Left ventricle myocardium inferior (tissue), 1 donor: ENCODE data around the gene HHAT. TPM values are rescaled to one million over a fixed set of nuclear protein-coding genes. Genes with fewer than 3 reads are reported as not detected.
A peak's percentile ranks its signal among the peaks of the same experiment; 100 is the strongest.

Source experiments
- DNase-seq: peaks from one replicate; pipeline ENCODE4 v3.0.0-alpha.2; 2020
- H3K27ac ChIP-seq: fragments of 200-600 bp; replicated peaks from 2 replicates; pipeline ENCODE4 v1.8.0; 2021
- H3K27me3 ChIP-seq: fragments of 200-600 bp; 2 replicates; pipeline ENCODE4 v1.8.0; 2021; ENCODE audit warnings: low read depth
- H3K36me3 ChIP-seq: fragments of 200-600 bp; 2 replicates; pipeline ENCODE4 v1.8.0; 2021
- H3K4me1 ChIP-seq: fragments of 200-600 bp; 2 replicates; pipeline ENCODE4 v1.8.0; 2021
- H3K4me3 ChIP-seq: fragments of 200-600 bp; 2 replicates; pipeline ENCODE4 v1.8.0; 2021; ENCODE audit warnings: mild to moderate bottlenecking, moderate library complexity
- H3K9me3 ChIP-seq: fragments of 200-600 bp; replicated peaks from 2 replicates; pipeline ENCODE4 v1.8.0; 2021
- CTCF ChIP-seq: fragments of 200-600 bp; IDR thresholded peaks from 2 replicates; pipeline ENCODE4 v1.8.0; 2021; ENCODE audit warnings: antibody characterized with exemption, mild to moderate bottlenecking, borderline replicate concordance
- intact Hi-C: fragments of 100-400 bp; cut with micrococcal nuclease; formaldehyde crosslinking; loops from one replicate; pipeline ENCODE4 v1.11.0; 2022
- total RNA-seq: library from RNA; stranded (reverse); fragmentation: NEBNext Ultra II Directional; extraction: Animal tissue kit (Norgen Biotek cat#: 25700); gene quantifications from one replicate; pipeline ENCODE4 v1.2.1, GENCODE V29; 2021
- donor health status: DM: no; HTN: yes; CAD: no; lungs with severe emphysema.

Gene HHAT
- total RNA-seq, 1 donor from 2014 or later: 2.1 TPM

- intact Hi-C loops: no loop called here
- Histone ChIP-seq H3K27ac (no peak overlapping the region), H3K9me3 (no peaks in the 10 kb centered on the region), H3K4me1 (peaks cover 15% of the 10 kb centered on the region), H3K27me3 (no peaks in the 10 kb centered on the region), H3K36me3 (no peaks in the 10 kb centered on the region), H3K4me3 (no peak overlapping the region)
- no peak for DNase-seq
- TF ChIP-seq CTCF: no peak
Measured at GRCh38 chr1:210504286-210504685, 175.6 kb downstream of the HHAT start.

GRCh38 chr1:210505601-210506496, 177.1 kb downstream of the HHAT start:
- TF ChIP-seq CTCF: no peak
- intact Hi-C loops: no loop called here
- Histone ChIP-seq H3K27ac (peak overlapping the region; percentile 43), H3K9me3 (no peaks in the 10 kb centered on the region), H3K27me3 (no peaks in the 10 kb centered on the region), H3K4me3 (no peak overlapping the region), H3K36me3 (no peaks in the 10 kb centered on the region), H3K4me1 (peaks cover 15% of the 10 kb centered on the region)
- DNase-seq: no peak

GRCh38 chr1:210506689-210507088, 178.0 kb downstream of the HHAT start:
- no peaks in the 10 kb centered on the region for H3K9me3 ChIP-seq
- no peak overlapping the region for H3K4me3 ChIP-seq
- no peak for DNase-seq
- H3K36me3 ChIP-seq: no peaks in the 10 kb centered on the region
- no peak overlapping the region for H3K27ac ChIP-seq
- no peak for TF ChIP-seq CTCF
- no peaks in the 10 kb centered on the region for H3K27me3 ChIP-seq
- intact Hi-C loops: no loop called here
- peaks cover 15% of the 10 kb centered on the region for H3K4me1 ChIP-seq

GRCh38 chr1:210516092-210516656, 187.5 kb downstream of the HHAT start:
- intact Hi-C loops: no loop called here
- DNase-seq: no peak
- no peaks in the 10 kb centered on the region for H3K9me3 ChIP-seq
- H3K36me3 ChIP-seq: no peaks in the 10 kb centered on the region
- no peaks in the 10 kb centered on the region for H3K27me3 ChIP-seq
- H3K27ac ChIP-seq: no peak overlapping the region
- no peak for TF ChIP-seq CTCF
- H3K4me3 ChIP-seq: no peak overlapping the region
- H3K4me1 ChIP-seq: no peaks in the 10 kb centered on the region

GRCh38 chr1:210516697-210517459, 188.2 kb downstream of the HHAT start:
- no peaks in the 10 kb centered on the region for H3K36me3 ChIP-seq
- no peaks in the 10 kb centered on the region for H3K4me1 ChIP-seq
- H3K27ac ChIP-seq: no peak overlapping the region
- intact Hi-C loops: no loop called here
- no peak overlapping the region for H3K4me3 ChIP-seq
- H3K27me3 ChIP-seq: no peaks in the 10 kb centered on the region
- no peaks in the 10 kb centered on the region for H3K9me3 ChIP-seq
- no peak for TF ChIP-seq CTCF
- DNase-seq: no peak
